HL-60 (cell line): Measurements from ENCODE around the gene LRP2.

Experiments used
- DNase-seq, 2 experiments: peaks; one replicate each; pipeline ENCODE4 v3.0.0-alpha.2; 2010 to 2020; ENCODE audit warnings: low read depth in 1 of 2, low spot score in 1 of 2
- H3K27ac ChIP-seq: fragments of 250-450 bp; sonication (Bioruptor Pico); replicated peaks from 2 replicates; pipeline ENCODE4 v1.5.1; 2020; ENCODE audit warnings: mild to moderate bottlenecking, moderate library complexity
- H3K27me3 ChIP-seq: fragments of 250-450 bp; sonication (Bioruptor Pico); 2 replicates; pipeline ENCODE4 v1.5.1; 2021; ENCODE audit warnings: mild to moderate bottlenecking, moderate library complexity; ENCODE audit not compliant: insufficient read depth, poor library complexity, severe bottlenecking
- H3K4me3 ChIP-seq: replicated peaks from 2 replicates; pipeline ENCODE4 v1.5.1; 2011; ENCODE audit warnings: mild to moderate bottlenecking, control low read depth, low read length; ENCODE audit not compliant: insufficient read depth
- GABPA ChIP-seq: IDR thresholded peaks from 2 replicates; pipeline ENCODE4 v1.6.1; 2012; ENCODE audit warnings: low read depth
- POLR2AphosphoS5 ChIP-seq: IDR thresholded peaks from 2 replicates; pipeline ENCODE4 v1.6.1; 2012; ENCODE audit warnings: low read depth
- SPI1 ChIP-seq: IDR thresholded peaks from 2 replicates; pipeline ENCODE4 v1.6.1; 2012; ENCODE audit warnings: low read depth, mild to moderate bottlenecking, borderline replicate concordance
- TF ChIP-seq, protein P1 (sequence below): IDR thresholded peaks from one replicate; pipeline ENCODE4 v1.5.1; 2011; ENCODE audit warnings: low read length, control low read depth, inconsistent platforms; ENCODE audit not compliant: insufficient read depth
- TF ChIP-seq, protein P2 (sequence below): IDR thresholded peaks from 2 replicates; pipeline ENCODE4 v1.6.1; 2012; ENCODE audit warnings: low read depth; ENCODE audit not compliant: insufficient replicate concordance

LRP2 gene

DNA sequence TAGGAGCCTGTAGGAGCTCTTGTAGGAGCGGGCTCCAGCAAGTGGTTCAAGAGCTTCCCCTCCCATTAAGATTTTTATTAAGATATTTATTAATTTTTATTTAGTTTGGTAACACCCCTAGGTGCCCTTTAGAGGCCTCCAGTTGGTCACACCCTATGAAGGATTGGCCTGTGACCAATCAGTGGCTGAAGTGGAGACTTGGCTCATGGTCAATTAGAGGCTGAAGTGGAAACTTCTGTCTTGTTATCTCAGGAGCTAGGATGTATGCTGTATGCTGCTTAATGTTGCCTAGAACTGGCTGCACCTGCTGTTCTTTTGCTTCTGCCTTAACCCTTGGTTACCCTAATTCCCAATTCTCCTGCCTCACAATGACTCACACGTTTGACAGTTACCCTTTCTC is 244.3 kb downstream of the LRP2 start:
- DNase-seq, result no peak
- TF ChIP-seq, protein P1, sequence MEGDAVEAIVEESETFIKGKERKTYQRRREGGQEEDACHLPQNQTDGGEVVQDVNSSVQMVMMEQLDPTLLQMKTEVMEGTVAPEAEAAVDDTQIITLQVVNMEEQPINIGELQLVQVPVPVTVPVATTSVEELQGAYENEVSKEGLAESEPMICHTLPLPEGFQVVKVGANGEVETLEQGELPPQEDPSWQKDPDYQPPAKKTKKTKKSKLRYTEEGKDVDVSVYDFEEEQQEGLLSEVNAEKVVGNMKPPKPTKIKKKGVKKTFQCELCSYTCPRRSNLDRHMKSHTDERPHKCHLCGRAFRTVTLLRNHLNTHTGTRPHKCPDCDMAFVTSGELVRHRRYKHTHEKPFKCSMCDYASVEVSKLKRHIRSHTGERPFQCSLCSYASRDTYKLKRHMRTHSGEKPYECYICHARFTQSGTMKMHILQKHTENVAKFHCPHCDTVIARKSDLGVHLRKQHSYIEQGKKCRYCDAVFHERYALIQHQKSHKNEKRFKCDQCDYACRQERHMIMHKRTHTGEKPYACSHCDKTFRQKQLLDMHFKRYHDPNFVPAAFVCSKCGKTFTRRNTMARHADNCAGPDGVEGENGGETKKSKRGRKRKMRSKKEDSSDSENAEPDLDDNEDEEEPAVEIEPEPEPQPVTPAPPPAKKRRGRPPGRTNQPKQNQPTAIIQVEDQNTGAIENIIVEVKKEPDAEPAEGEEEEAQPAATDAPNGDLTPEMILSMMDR, result no peak
- TF ChIP-seq, protein P2, sequence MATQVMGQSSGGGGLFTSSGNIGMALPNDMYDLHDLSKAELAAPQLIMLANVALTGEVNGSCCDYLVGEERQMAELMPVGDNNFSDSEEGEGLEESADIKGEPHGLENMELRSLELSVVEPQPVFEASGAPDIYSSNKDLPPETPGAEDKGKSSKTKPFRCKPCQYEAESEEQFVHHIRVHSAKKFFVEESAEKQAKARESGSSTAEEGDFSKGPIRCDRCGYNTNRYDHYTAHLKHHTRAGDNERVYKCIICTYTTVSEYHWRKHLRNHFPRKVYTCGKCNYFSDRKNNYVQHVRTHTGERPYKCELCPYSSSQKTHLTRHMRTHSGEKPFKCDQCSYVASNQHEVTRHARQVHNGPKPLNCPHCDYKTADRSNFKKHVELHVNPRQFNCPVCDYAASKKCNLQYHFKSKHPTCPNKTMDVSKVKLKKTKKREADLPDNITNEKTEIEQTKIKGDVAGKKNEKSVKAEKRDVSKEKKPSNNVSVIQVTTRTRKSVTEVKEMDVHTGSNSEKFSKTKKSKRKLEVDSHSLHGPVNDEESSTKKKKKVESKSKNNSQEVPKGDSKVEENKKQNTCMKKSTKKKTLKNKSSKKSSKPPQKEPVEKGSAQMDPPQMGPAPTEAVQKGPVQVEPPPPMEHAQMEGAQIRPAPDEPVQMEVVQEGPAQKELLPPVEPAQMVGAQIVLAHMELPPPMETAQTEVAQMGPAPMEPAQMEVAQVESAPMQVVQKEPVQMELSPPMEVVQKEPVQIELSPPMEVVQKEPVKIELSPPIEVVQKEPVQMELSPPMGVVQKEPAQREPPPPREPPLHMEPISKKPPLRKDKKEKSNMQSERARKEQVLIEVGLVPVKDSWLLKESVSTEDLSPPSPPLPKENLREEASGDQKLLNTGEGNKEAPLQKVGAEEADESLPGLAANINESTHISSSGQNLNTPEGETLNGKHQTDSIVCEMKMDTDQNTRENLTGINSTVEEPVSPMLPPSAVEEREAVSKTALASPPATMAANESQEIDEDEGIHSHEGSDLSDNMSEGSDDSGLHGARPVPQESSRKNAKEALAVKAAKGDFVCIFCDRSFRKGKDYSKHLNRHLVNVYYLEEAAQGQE, result no peak
- TF ChIP-seq GABPA, result no peak
- TF ChIP-seq POLR2AphosphoS5, result no peak
- TF ChIP-seq SPI1, result no peak
- Histone ChIP-seq H3K4me3 (no peak overlapping the region), H3K27ac (no peak overlapping the region), H3K27me3 (no peaks in the 10 kb centered on the region)

DNA sequence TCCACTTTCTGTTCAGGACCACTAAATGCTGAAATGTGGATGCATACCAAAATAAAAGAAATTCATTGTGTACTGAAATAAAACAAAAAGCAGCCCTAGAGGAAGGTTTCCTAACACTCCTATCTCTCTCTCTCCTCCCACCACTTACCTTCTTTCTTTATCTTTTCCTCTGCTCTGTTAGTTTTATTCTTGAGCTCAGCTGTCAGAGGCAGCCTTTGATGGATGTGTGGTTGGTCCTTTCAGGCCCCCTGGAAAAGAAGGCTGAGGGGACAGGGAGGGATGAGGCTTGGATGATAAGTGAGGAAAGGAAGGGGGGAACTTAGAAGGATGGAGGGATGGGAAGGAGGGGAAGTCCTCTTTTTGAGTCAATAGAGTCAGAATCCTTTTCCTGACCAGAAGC is 245.3 kb downstream of the LRP2 start:
- Histone ChIP-seq H3K27me3 (no peaks in the 10 kb centered on the region), H3K27ac (no peak overlapping the region), H3K4me3 (no peak overlapping the region)
- no peak for DNase-seq
- TF ChIP-seq POLR2AphosphoS5, result no peak
- no peak for TF ChIP-seq GABPA
- no peak for TF ChIP-seq SPI1
- TF ChIP-seq, protein P1, result no peak
- TF ChIP-seq, protein P2, result no peak

DNA sequence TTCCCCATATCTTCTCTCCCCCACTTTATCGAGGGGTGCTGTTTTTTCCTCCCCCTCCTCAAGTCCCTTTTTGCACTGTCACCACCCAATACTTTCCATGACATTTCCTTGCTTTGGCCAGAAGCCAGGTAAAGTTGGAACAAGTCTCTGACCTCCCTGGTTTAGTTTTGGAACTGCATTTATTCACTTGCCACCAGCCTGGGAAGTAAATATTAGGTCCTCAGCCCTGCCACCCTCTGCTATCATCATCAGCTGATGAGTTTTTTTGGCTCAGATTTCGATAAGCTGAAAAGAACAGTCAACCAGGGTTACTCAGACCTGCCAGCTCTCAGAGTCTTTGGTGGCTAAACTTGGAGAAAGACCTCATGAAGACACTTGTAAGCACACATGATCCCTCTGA is 246.0 kb downstream of the LRP2 start:
- H3K27ac ChIP-seq, result no peak overlapping the region
- no peak for DNase-seq
- no peak overlapping the region for H3K4me3 ChIP-seq
- no peaks in the 10 kb centered on the region for H3K27me3 ChIP-seq
- TF ChIP-seq, protein P1, result no peak
- TF ChIP-seq POLR2AphosphoS5 (no peak), GABPA (no peak), SPI1 (no peak)
- TF ChIP-seq, protein P2, result no peak
